ENCODE results near the gene SLC12A7. TPM values are rescaled to one million over a fixed set of nuclear protein-coding genes. Genes with fewer than 3 reads are reported as not detected.

The SLC12A7 gene
- total RNA-seq, 6 experiments from 2014 or later = 0.07 to 0.09 (median 0.09) TPM; not detected in 3

- no peak for TF ChIP-seq CTCF (IDR thresholded peaks at IDR 0.05)
- Mint-ChIP-seq H3K36me3 (ENCODE audit: low read depth) (no peaks in the 10 kb centered on the region), H3K4me1 (ENCODE audit: low read depth) (0 out of 2 replicates have a peak, but pooled peaks cover 5% of the 10 kb centered on the region), H3K4me3 (no peak overlapping the region), H3K27ac (no peak overlapping the region), H3K27me3 (ENCODE audit: insufficient read depth) (peaks cover 18% of the 10 kb centered on the region), H3K9me3 (no peaks in the 10 kb centered on the region)
- no peak for DNase-seq
Measured at GRCh38 chr5:1116109-1116740, 4.4 kb upstream of the SLC12A7 start.

GRCh38 chr5:1115123-1115815, 3.4 kb upstream of the SLC12A7 start:
- no peak for DNase-seq
- H3K36me3 Mint-ChIP-seq (ENCODE audit: low read depth) = no peaks in the 10 kb centered on the region
- H3K4me3 Mint-ChIP-seq = no peak overlapping the region
- H3K4me1 Mint-ChIP-seq (ENCODE audit: low read depth) = 0 out of 2 replicates have a peak, but pooled peaks cover 5% of the 10 kb centered on the region
- H3K27me3 Mint-ChIP-seq (ENCODE audit: insufficient read depth) = peaks cover 22% of the 10 kb centered on the region
- no peaks in the 10 kb centered on the region for H3K9me3 Mint-ChIP-seq
- TF ChIP-seq CTCF (IDR thresholded peaks at IDR 0.05) = no peak
- no peak overlapping the region for H3K27ac Mint-ChIP-seq

GRCh38 chr5:1113805-1114586, 2.1 kb upstream of the SLC12A7 start:
- no peak for DNase-seq
- no peak for TF ChIP-seq CTCF (IDR thresholded peaks at IDR 0.05)
- 0 out of 2 replicates have a peak, but pooled peaks cover 5% of the 10 kb centered on the region for H3K4me1 Mint-ChIP-seq (ENCODE audit: low read depth)
- peaks cover 24% of the 10 kb centered on the region for H3K27me3 Mint-ChIP-seq (ENCODE audit: insufficient read depth)
- no peaks in the 10 kb centered on the region for H3K9me3 Mint-ChIP-seq
- H3K27ac Mint-ChIP-seq = no peak overlapping the region
- H3K4me3 Mint-ChIP-seq = no peak overlapping the region
- no peaks in the 10 kb centered on the region for H3K36me3 Mint-ChIP-seq (ENCODE audit: low read depth)

- H3K36me3 Mint-ChIP-seq (ENCODE audit: low read depth) = no peaks in the 10 kb centered on the region
- H3K27me3 Mint-ChIP-seq (ENCODE audit: insufficient read depth) = peaks cover 22% of the 10 kb centered on the region
- 0 out of 2 replicates have a peak, but pooled peaks cover 5% of the 10 kb centered on the region for H3K4me1 Mint-ChIP-seq (ENCODE audit: low read depth)
- no peak overlapping the region for H3K4me3 Mint-ChIP-seq
- no peaks in the 10 kb centered on the region for H3K9me3 Mint-ChIP-seq
- no peak overlapping the region for H3K27ac Mint-ChIP-seq
- DNase-seq = no peak
- TF ChIP-seq CTCF (IDR thresholded peaks at IDR 0.05) = no peak
Measured at GRCh38 chr5:1113332-1113690, 1.4 kb upstream of the SLC12A7 start.

GRCh38 chr5:1112596-1113331, 901 bp upstream of the SLC12A7 start:
- no peaks in the 10 kb centered on the region for H3K36me3 Mint-ChIP-seq (ENCODE audit: low read depth)
- no peak overlapping the region for H3K27ac Mint-ChIP-seq
- no peaks in the 10 kb centered on the region for H3K9me3 Mint-ChIP-seq
- no peak overlapping the region for H3K4me3 Mint-ChIP-seq
- TF ChIP-seq CTCF (IDR thresholded peaks at IDR 0.05) = no peak
- no peak for DNase-seq
- H3K4me1 Mint-ChIP-seq (ENCODE audit: low read depth) = 0 out of 2 replicates have a peak, but pooled peaks cover 5% of the 10 kb centered on the region
- peaks cover 19% of the 10 kb centered on the region for H3K27me3 Mint-ChIP-seq (ENCODE audit: insufficient read depth)

All from HFFc6 (cell line).